Endometrium (tissue), 2 donors: ENCODE data around the gene PIAS3.

ENCODE experiments used
- FAIRE-seq: peaks from 2 replicates; lab custom pipeline; 2012; peaks lifted over from hg19 to GRCh38; lab: Jason Lieb, UNC
- donor health status: control.
- donor health status: control.

The PIAS3 gene

GRCh38 chr1:145858901-145859490, at the start of gene PIAS3:
Gene PIAS3 (minus strand): TSS chr1:145859081. CDS start chr1:145858990, 91 bp downstream.
- FAIRE-seq = no peak

- no peak for FAIRE-seq
Measured at GRCh38 chr1:145908653-145909052, 49.8 kb upstream of the PIAS3 start.

- FAIRE-seq = no peak
Measured at GRCh38 chr1:145906954-145907753, 48.3 kb upstream of the PIAS3 start.

- FAIRE-seq = no peak
Measured at GRCh38 chr1:145901312-145902021, 42.6 kb upstream of the PIAS3 start.

GRCh38 chr1:145898756-145899155, 39.9 kb upstream of the PIAS3 start:
- FAIRE-seq = no peak

- no peak for FAIRE-seq
Measured at GRCh38 chr1:145897969-145898368, 39.1 kb upstream of the PIAS3 start.

- no peak for FAIRE-seq
Measured at GRCh38 chr1:145895471-145895870, 36.6 kb upstream of the PIAS3 start.

- FAIRE-seq = no peak
Measured at GRCh38 chr1:145893306-145894055, 34.6 kb upstream of the PIAS3 start.

- FAIRE-seq = no peak
Measured at GRCh38 chr1:145892486-145893087, 33.7 kb upstream of the PIAS3 start.

- peak; percentile 60 for FAIRE-seq
Measured at GRCh38 chr1:145891587-145892485, 33.0 kb upstream of the PIAS3 start.

GRCh38 chr1:145891143-145891542, 32.3 kb upstream of the PIAS3 start:
- FAIRE-seq = no peak

- FAIRE-seq = no peak
Measured at GRCh38 chr1:145889722-145890121, 30.8 kb upstream of the PIAS3 start.

GRCh38 chr1:145887631-145888030, 28.8 kb upstream of the PIAS3 start:
- no peak for FAIRE-seq

- no peak for FAIRE-seq
Measured at GRCh38 chr1:145886816-145887215, 27.9 kb upstream of the PIAS3 start.

GRCh38 chr1:145886390-145886789, 27.5 kb upstream of the PIAS3 start:
- FAIRE-seq = no peak

GRCh38 chr1:145885738-145886287, 26.9 kb upstream of the PIAS3 start, which contains the start of gene ANKRD35:
Gene ANKRD35 (minus strand): TSS chr1:145885866. CDS start chr1:145885758, 108 bp downstream.
- no peak for FAIRE-seq

- FAIRE-seq = no peak
Measured at GRCh38 chr1:145884675-145885074, 25.8 kb upstream of the PIAS3 start.

GRCh38 chr1:145879775-145880174, 20.9 kb upstream of the PIAS3 start:
- FAIRE-seq = no peak

GRCh38 chr1:145878724-145879123, 19.8 kb upstream of the PIAS3 start:
- no peak for FAIRE-seq

GRCh38 chr1:145877923-145878486, 19.1 kb upstream of the PIAS3 start:
- no peak for FAIRE-seq
